Lung (tissue), 12 donors: ENCODE measurements around the gene QPCT. TPM values are rescaled to one million over a fixed set of nuclear protein-coding genes. Genes with fewer than 3 reads are reported as not detected.

Experiments used
- ATAC-seq: fragments of 200-7000 bp; cut with Tn5 transposase; one replicate; pipeline ENCODE4 v1.9.1; 2020; ENCODE audit warnings: moderate number of reproducible peaks; ENCODE audit not compliant: insufficient read depth, low FRiP score
- DNase-seq, 3 donors: peaks; one replicate each; pipeline ENCODE4 v3.0.0-alpha.2; 2013 to 2017
- H3K27ac ChIP-seq, 2 donors: one replicate each; pipeline ENCODE4 v1.5.1; 2013; ENCODE audit warnings: mild to moderate bottlenecking in 2 of 2, moderate library complexity in 2 of 2, control low read depth in 1 of 2, inconsistent platforms in 1 of 2, low read depth in 1 of 2, low read length in 1 of 2
- H3K27me3 ChIP-seq, 3 donors: one replicate each; pipeline ENCODE4 v1.5.1; 2013; ENCODE audit warnings: low read length in 2 of 3; ENCODE audit not compliant: control insufficient read depth in 3 of 3, insufficient read depth in 3 of 3
- H3K36me3 ChIP-seq, 4 donors: one replicate each; pipeline ENCODE4 v1.5.1; 2013; ENCODE audit warnings: low read length in 4 of 4, mild to moderate bottlenecking in 1 of 4, moderate library complexity in 1 of 4; ENCODE audit not compliant: control insufficient read depth in 4 of 4, insufficient read depth in 4 of 4
- H3K4me1 ChIP-seq, 5 donors: one replicate each; pipeline ENCODE4 v1.5.1; 2013; ENCODE audit warnings: low read length in 5 of 5, mild to moderate bottlenecking in 2 of 5, moderate library complexity in 1 of 5; ENCODE audit not compliant: control insufficient read depth in 5 of 5, insufficient read depth in 5 of 5
- H3K4me3 ChIP-seq: one replicate; pipeline ENCODE4 v1.5.1; 2013; ENCODE audit warnings: mild to moderate bottlenecking, control low read depth, moderate library complexity
- H3K9ac ChIP-seq, 2 donors: one replicate each; pipeline ENCODE4 v1.5.1; 2013; ENCODE audit warnings: low read length in 2 of 2, control low read depth in 1 of 2; ENCODE audit not compliant: insufficient read depth in 1 of 2
- H3K9me3 ChIP-seq, 4 donors: one replicate each; pipeline ENCODE4 v1.5.1; 2013; ENCODE audit warnings: low read length in 3 of 4, mild to moderate bottlenecking in 1 of 4, moderate library complexity in 1 of 4; ENCODE audit not compliant: control insufficient read depth in 4 of 4, insufficient read depth in 3 of 4
- CTCF ChIP-seq: IDR thresholded peaks from 2 replicates; pipeline ENCODE4 v1.5.1; 2012; ENCODE audit warnings: mild to moderate bottlenecking; ENCODE audit errors: control extremely low read depth, extremely low read depth
- WGBS, 2 donors: extraction: QIAGEN DNeasy Blood & Tissue Kit; methylation state at CpG; one replicate each; pipeline ENCODE4 v1.1.7; 2013; 5-methylcytosine and 5-hydroxymethylcytosine counted together
- polyA plus RNA-seq, 2 donors: library from polyadenylated mRNA; stranded (reverse); fragments of 200-250 nt; gene quantifications; one replicate each; pipeline ENCODE4 v1.2.1, GENCODE V29; 2013
- total RNA-seq, 2 donors: library from RNA; depleted of rRNA in 1 of 2; stranded (reverse); fragments of >200 nt in 1 of 2; gene quantifications; one replicate each; pipeline ENCODE4 v1.2.1, GENCODE V29; 2014 to 2021
- donor health status: control.
- donor health status: control.
- donor health status: Bipolar disorder and iron deficiency.
- donor health status: healthy.
- donor health status: DM: yes; HTN: yes; CAD: no.

The QPCT gene
- total and polyA plus RNA-seq, 4 donors: 3.0 to 34.1 (median 7.4) TPM

GRCh38 chr2:37343537-37344434, 644 bp upstream of the QPCT start:
- Histone ChIP-seq H3K27ac (peak overlapping the region; percentile 32 to 35), H3K9ac (no peak overlapping the region), H3K4me1 (peaks cover 0 to 20% (median 1%) of the 10 kb centered on the region in 5 donors), H3K9me3 (no peaks in the 10 kb centered on the region), H3K36me3 (no peaks in the 10 kb centered on the region), H3K4me3 (peak overlapping the region; percentile 68), H3K27me3 (no peaks in the 10 kb centered on the region)
- no peak for TF ChIP-seq CTCF
- ATAC-seq (no peak), DNase-seq (peak in 2 of 3 donors; percentile 36 to 51)
- WGBS, 2 donors: 83 to 87% methylated on average over 7 of the region's 7 CpGs

- DNase-seq (peak in 2 of 3 donors; percentile 6 to 25), ATAC-seq (no peak)
- Histone ChIP-seq H3K4me3 (no peak overlapping the region), H3K4me1 (peaks cover 0 to 20% (median 1%) of the 10 kb centered on the region in 5 donors), H3K27ac (no peak overlapping the region), H3K27me3 (no peaks in the 10 kb centered on the region), H3K9me3 (no peaks in the 10 kb centered on the region), H3K9ac (no peak overlapping the region), H3K36me3 (no peaks in the 10 kb centered on the region)
- WGBS, 2 donors: 88 to 90% methylated on average over 5 of the region's 5 CpGs
- no peak for TF ChIP-seq CTCF
Observed at GRCh38 chr2:37348155-37348554, 3.7 kb downstream of the QPCT start.

GRCh38 chr2:37349231-37349860, 4.9 kb downstream of the QPCT start:
- ATAC-seq (no peak), DNase-seq (peak; percentile 18 to 34 (median 25))
- H3K27me3 ChIP-seq: no peaks in the 10 kb centered on the region
- no peak for TF ChIP-seq CTCF
- H3K9ac ChIP-seq: no peak overlapping the region
- no peak overlapping the region for H3K27ac ChIP-seq
- no peaks in the 10 kb centered on the region for H3K9me3 ChIP-seq
- peaks cover 0 to 20% (median 0%) of the 10 kb centered on the region in 5 donors for H3K4me1 ChIP-seq
- WGBS, 2 donors: 54 to 63% methylated on average over 3 of the region's 3 CpGs
- H3K36me3 ChIP-seq: no peaks in the 10 kb centered on the region
- H3K4me3 ChIP-seq: no peak overlapping the region
